GM13977 (cell line): ENCODE data around the gene G6PC3.

ENCODE experiments used
- DNase-seq: peaks from one replicate; pipeline ENCODE4 v3.0.0; 2012; ENCODE audit warnings: low spot score
- CTCF ChIP-seq: IDR thresholded peaks from 2 replicates; pipeline ENCODE4 v1.5.1; 2012; ENCODE audit warnings: mild to moderate bottlenecking, control low read depth; ENCODE audit not compliant: insufficient read depth; ENCODE audit errors: extremely low read depth, missing control alignments
- in situ Hi-C: fragments of 300-500 bp; cut with MboI; formaldehyde crosslinking; loops from one replicate; pipeline ENCODE4 v1.12.0; 2022; ENCODE audit warnings: low sequenced_read_pairs, low pct_unique_long_range_greater_than_20kb, mixed read lengths, inconsistent platforms; ENCODE audit not compliant: unreplicated experiment

The G6PC3 gene

GRCh38 chr17:44069974-44070454, 521 bp upstream of the G6PC3 start:
- in situ Hi-C loops, result no loop called here
- DNase-seq, result no peak
- no peak for TF ChIP-seq CTCF

GRCh38 chr17:44071198-44071520, 624 bp downstream of the G6PC3 start:
- in situ Hi-C loops, result no loop called here
- no peak for DNase-seq

GRCh38 chr17:44071772-44072171, 1.2 kb downstream of the G6PC3 start:
- no peak for DNase-seq
- no peak for TF ChIP-seq CTCF
- in situ Hi-C loops, result no loop called here

More at GRCh38 chr17:44071198-44071520, 624 bp downstream of the G6PC3 start:
- no peak for TF ChIP-seq CTCF

GRCh38 chr17:44074231-44074910, 3.8 kb downstream of the G6PC3 start:
- in situ Hi-C loops, result no loop called here
- DNase-seq, result no peak
- no peak for TF ChIP-seq CTCF

- no peak for DNase-seq
- no peak for TF ChIP-seq CTCF
- in situ Hi-C loops, result no loop called here
These were observed 4.4 kb downstream of the G6PC3 start for GRCh38 chr17:44074911-44075285.

GRCh38 chr17:44075598-44076293, 5.2 kb downstream of the G6PC3 start:
- no peak for DNase-seq
- TF ChIP-seq CTCF, result no peak
- in situ Hi-C loops, result no loop called here
